ENCODE data around the gene NMT1.
"Not testable (repeated sequence)": the region's sequence is repeated elsewhere in the genome, so short reads cannot be mapped to it uniquely, and the experiment has no call there.

The NMT1 gene

DNA sequence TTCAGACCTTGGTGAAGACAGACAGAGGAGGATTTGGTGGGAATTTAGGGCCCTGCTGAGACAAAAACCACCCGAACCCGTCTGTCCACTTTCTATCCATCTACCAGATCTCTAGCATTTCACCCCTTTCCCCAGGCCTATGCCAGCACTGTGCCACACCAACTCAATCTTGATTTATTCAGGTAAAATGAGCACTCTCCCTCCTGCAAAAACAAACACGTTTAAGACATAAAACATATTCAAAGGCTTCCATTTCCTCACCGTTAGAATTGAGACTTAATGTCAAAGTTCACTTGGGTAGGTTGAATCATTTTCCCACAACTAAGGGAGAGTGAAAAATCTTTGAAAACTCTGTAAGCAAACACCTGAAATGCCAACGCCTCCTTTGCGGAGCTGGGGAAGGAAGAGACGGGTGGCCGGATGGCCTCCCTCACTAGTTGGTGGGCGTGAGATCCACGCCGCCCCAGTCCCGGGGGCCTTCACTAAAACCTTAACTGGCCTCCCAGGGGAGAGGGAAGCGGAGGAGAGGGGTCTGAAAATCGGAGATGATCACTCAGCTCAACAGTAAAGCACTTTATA lies 10.5 kb upstream of the NMT1 start:
- peak overlapping the region; percentile 79 for H3K4me3 ChIP-seq (ENCODE audit: low read depth, low read length)
- no peak for TF ChIP-seq CTCF (IDR thresholded peaks at IDR 0.05; ENCODE audit: low read depth, low read length)

- no peak for TF ChIP-seq CTCF (IDR thresholded peaks at IDR 0.05; ENCODE audit: low read depth, low read length)
- peak within 1 kb of the TSS; percentile 79 for H3K4me3 ChIP-seq (ENCODE audit: low read depth, low read length)
Observed at GRCh38 chr17:45051060-45051719, 9.9 kb upstream of the NMT1 start, which contains the start of gene DCAKD. Gene DCAKD, minus strand, starts transcription at chr17:45051632. Its CDS starts 16,747 bp downstream, at chr17:45034885.

DNA sequence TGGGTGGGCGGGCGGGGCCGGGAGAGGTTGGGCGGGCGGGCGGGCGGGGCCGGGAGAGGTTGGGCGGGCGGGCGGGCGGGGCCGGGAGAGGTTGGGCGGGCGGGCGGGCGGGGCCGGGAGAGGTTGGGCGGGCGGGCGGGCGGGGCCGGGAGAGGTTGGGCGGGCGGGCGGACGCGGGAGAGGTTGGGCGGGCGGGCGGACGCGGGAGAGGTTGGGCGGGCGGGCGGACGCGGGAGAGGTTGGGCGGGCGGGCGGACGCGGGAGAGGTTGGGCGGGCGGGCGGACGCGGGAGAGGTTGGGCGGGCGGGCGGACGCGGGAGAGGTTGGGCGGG lies 9.4 kb upstream of the NMT1 start:
- H3K4me3 ChIP-seq (ENCODE audit: low read depth, low read length), result not testable (repeated sequence)

DNA sequence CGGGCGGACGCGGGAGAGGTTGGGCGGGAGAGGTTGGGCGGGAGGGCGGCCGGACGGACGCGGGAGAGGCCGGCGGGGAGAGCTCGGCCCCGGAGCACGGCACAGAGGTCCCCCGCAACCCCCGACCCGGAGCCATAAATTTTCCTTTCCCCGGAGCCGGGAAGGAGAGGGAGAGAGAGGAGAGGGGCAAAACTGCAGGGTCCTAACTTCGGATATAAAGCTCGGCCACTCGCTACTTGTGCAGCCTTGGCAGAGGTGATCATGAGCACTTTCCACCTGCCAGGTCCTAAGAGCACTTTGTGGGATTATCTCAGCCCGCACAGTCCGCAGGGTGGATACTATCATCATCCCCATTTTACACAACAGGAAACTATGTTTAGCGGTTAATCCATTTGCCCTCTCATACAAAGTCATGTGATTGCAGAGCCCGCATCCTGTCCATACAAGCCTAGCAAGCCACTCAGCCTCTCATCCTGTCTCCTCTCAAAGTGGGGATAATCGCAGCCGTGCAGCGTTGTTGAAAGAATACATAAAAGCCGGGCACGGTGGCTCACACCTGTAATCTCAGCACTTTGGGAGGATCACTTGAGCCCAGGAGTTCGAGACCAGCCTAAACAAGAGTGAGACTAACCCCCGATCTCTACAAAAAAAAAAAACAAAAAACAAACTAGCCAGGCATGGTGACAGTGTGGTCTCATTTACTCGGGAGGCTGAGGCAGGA lies 8.9 kb upstream of the NMT1 start:
- TF ChIP-seq CTCF (IDR thresholded peaks at IDR 0.05; ENCODE audit: low read depth, low read length), result no peak
- H3K4me3 ChIP-seq (ENCODE audit: low read depth, low read length), result peak overlapping the region; percentile 63

DNA sequence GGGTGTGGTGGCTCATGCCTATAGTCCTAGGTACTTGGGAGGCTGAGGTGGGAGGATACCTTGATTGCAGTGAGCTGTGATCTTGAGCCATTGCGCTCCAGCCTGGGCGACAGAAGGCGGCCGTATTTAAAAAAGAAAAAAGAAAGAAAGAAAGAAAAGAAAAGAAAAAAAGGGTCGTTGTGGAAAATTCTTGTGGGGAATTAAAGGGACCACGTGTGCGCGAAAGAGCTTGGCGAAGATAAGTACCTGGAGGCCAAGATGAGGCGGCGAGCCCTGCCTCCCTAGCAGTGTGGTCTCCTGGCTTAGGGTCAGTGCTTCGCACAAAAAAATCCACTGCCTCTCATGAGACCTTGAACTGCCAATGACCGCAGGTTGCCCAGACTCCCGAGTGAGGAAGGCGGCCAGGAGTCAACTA lies 728 bp upstream of the NMT1 start:
- H3K4me3 ChIP-seq (ENCODE audit: low read depth, low read length), result peak overlapping the region; percentile 92

GRCh38 chr17:45061606-45062205 lies 589 bp downstream of the NMT1 start:
- TF ChIP-seq CTCF (IDR thresholded peaks at IDR 0.05; ENCODE audit: low read depth, low read length), result no peak
- peak overlapping the region; percentile 92 for H3K4me3 ChIP-seq (ENCODE audit: low read depth, low read length)

More for the DNA sequence above, 728 bp upstream of the NMT1 start:
- no peak for TF ChIP-seq CTCF (IDR thresholded peaks at IDR 0.05; ENCODE audit: low read depth, low read length)

GRCh38 chr17:45063198-45063597 lies 2.1 kb downstream of the NMT1 start:
- no peak overlapping the region for H3K4me3 ChIP-seq (ENCODE audit: low read depth, low read length)

More at GRCh38 chr17:45063198-45063597, 2.1 kb downstream of the NMT1 start:
- TF ChIP-seq CTCF (IDR thresholded peaks at IDR 0.05; ENCODE audit: low read depth, low read length), result no peak

Measured in WI38 (cell line).